PC-3 (cell line): Measurements from ENCODE around the gene FAM124A.

ENCODE experiments used
- CTCF ChIP-seq: fragments of 300-600 bp; sonication (generic); conservative IDR thresholded peaks from 2 replicates; pipeline ENCODE4 v1.5.1; 2017; ENCODE audit warnings: antibody characterized with exemption, low read depth, mild to moderate bottlenecking, low read length
- EZH2phosphoT487 ChIP-seq: fragments of 300-600 bp; sonication (generic); IDR thresholded peaks from 2 replicates; pipeline ENCODE4 v1.6.1; 2018; ENCODE audit warnings: mild to moderate bottlenecking, antibody characterized with exemption, low read length, borderline replicate concordance

DNA sequence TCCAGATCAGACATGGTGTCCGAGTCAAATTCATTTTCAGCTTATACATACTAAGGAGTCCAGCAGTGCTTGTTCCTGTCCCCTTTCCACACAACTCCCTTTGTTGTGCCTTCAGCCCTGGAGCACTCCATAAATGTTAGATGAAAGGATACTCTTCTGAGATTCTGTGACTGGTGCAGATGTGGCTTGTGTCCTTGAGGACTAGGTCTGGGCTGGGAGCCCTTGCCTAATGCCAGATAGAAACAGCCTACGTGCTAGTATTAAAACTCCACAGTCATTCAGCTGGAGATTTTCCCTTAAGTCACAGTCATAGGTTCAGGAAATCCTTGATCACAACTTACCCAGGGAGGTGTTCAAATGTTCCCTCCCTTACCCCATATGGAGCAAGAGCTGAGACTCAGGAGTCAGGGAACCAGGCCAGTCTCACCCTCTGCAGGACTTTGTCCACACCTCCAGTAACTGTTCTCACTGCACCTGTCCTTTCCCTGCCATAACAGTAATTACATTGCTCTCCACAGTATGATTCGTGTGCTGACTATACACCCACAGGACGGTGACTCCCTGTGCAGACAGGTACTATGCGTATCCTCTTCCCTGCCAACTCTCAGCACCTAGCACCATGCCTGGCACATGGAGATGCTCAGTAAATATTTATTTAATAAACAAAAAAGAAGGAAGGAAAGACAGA lies 101.8 kb downstream of the FAM124A start:
- TF ChIP-seq CTCF (no peak), EZH2phosphoT487 (no peak)
